Lung microvascular endothelial cell (primary cell): ENCODE measurements around the gene PTPRN2. TPM values are rescaled to one million over a fixed set of nuclear protein-coding genes. Genes with fewer than 3 reads are reported as not detected.

Experiments used
- DNase-seq, 2 donors: peaks; one replicate each; pipeline versions ENCODE4 v3.0.0 to v3.0.0-alpha.2; 2010; ENCODE audit warnings: low read depth in 2 of 2
- total RNA-seq: library from RNA; depleted of rRNA; stranded (reverse); fragments of >200 nt; gene quantifications from 2 replicates; pipeline ENCODE4 v1.2.1, GENCODE V29; 2014

The PTPRN2 gene
- total RNA-seq, 1 donor from 2014 or later = 4.6 TPM

DNA sequence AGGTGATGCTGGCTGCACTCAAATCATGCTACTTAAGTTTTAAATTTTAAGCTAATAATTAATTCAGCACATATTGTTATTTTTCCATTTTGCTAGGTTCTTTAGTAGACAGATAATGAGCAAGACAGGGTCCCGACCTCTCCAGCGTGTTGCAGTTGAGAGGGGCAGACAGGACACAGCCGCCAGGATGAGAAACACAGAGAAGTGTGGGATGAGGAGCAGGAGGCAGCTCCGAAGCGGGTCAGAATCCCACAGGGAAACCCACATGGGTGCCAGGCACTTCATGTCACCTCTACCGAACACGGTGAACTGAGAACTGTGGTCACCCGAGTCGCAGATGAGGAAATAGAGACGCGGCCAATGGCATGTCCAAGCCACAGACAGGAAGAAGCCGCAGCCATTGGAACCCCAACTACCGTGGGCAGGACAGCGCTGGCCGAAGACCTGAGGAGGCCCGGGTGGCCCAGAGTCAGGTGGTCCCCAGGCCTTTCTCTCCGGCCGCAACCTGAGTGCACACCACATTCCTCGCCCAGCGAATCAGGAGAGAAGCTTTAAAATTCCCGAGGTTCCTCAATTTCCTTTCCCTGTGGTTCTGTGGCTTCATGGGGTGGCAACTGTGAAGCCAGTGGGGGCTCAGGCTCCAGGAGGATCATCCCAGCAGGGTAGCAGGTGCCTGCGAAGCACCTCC is 1037.9 kb downstream of the PTPRN2 start:
- no peak for DNase-seq

DNA sequence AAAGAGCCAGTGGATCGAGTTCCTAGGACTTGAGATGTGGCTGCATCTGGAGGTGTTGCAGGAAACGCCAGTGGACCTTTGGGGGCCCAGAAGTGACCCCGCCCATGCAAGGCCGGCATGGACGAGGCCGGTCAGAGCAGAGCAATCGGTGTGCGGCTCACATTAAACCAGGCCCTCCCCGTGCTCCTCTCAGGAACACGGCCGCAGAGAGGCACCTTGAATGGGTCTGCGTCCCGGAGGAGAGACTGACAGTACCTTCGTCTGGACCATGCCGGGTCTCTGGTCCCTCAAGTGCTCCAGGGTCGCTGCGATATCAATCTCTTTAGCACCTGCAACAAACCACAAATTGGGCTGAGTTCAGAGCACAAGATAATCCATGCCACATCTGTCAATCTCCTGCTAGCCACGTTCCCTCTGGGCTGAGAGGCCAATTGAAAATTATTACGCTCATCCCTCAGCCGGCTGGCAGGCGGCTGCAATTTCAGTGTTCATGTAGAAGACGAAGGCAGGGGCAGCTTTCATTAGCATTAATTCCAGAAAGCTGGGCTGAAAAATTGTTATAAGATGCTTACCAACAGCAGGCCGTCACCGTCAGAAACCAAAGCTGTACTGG is 1038.8 kb downstream of the PTPRN2 start:
- no peak for DNase-seq

DNA sequence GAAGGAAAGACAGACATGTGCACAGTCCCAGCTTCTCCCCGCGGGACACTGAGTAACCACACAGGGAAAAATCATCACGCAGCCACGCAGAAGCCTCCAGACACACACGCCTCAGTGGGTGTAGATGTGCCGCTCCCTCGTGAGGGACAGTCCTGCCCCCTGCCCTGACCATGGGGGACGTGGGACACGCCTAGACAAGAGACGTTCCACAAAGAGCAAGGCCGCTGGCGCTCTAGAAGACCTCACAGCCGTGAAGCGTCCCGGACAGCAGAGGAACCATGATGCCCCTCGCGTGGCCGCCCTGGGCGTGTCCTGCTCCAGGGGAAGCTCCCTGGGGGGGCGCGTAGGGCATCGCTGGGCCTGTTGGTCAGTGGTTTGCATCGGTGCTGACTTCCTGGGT is 1040.0 kb downstream of the PTPRN2 start:
- DNase-seq = no peak

- no peak for DNase-seq
Observed at GRCh38 chr7:157547102-157547501, 1040.5 kb downstream of the PTPRN2 start.

- DNase-seq = no peak
Observed at GRCh38 chr7:157545681-157546060, 1042.0 kb downstream of the PTPRN2 start.

- DNase-seq = no peak
Observed at GRCh38 chr7:157544980-157545680, 1042.5 kb downstream of the PTPRN2 start.

- no peak for DNase-seq
Observed at GRCh38 chr7:157544226-157544625, 1043.4 kb downstream of the PTPRN2 start.

DNA sequence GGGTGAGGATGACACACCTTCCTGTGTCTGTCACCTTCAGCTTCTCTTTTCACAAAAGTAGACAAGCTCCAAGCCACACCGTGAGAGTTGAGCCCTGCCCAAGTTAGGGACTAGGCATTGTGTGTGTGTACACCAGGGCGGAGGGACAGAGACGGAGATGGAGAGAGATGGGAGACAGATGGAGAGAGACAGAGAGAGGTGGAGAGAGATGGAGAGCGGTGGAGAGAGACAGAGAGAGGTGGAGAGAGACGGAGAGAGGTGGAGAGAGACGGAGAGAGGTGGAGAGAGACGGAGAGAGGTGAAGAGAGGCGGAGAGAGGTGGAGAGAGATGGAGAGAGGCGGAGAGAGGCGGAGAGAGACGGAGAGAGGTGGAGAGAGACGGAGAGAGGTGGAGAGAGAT is 1043.8 kb downstream of the PTPRN2 start:
- no peak for DNase-seq

GRCh38 chr7:157543276-157543675 is 1044.3 kb downstream of the PTPRN2 start:
- no peak for DNase-seq

GRCh38 chr7:157542068-157543021 is 1045.3 kb downstream of the PTPRN2 start:
- DNase-seq = no peak

DNA sequence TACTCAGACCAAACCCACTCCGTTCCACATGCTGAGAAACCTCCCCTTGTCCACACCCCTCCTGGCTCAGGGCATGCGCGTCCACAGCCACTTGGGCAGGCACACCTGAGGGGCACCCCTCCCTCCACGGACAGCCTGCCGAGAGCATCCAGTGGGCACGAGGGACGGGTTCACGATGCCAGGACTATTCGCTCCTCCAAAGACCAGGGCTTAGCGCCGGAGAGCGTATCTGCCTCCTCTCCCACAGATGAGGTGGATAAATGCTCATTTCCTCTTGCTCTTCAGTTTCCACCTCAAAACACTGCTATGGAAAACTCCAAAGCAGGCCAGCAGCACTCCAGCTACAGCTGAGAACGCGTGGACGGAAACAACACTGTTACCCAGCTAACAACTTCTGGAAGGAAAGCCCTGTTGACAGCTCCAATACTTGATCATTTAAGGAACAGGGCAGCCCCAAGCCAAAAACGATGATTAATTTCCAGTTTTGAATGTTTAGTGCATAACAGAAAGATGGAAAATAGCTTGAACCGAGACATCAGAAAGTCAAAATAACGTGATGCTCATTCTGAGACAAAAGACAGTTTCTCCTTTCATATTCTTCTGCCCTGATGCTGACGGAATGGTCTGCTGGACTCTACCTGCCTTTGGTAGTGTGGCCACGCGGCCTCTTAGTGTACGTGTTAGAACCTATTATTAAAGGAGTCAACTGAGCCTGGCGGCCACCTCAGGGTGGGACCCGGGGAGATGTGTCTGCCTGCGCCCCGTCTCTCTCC is 1046.1 kb downstream of the PTPRN2 start:
- DNase-seq = no peak

GRCh38 chr7:157540606-157541294 is 1046.9 kb downstream of the PTPRN2 start:
- DNase-seq = no peak

DNA sequence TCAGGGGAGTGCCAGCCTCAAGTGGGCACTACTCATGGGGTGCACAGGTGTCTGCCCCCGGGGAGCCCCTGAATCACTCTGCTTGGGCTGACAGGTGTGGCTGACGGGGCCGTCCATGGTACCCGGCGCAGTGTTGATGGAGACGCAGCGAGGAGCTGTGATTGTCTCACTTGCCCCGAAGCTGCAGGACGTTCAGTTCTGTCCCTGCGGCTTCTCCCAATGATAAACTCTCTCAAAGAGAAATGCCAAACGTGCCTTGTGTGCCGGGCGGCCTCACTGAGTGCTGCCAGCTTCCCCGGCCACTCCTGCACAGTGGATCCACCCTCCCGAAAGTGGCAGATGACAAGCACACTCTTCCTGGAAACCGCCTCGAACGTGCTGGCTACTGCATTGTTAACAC is 1047.6 kb downstream of the PTPRN2 start:
- no peak for DNase-seq

- DNase-seq = no peak
Observed at GRCh38 chr7:157539521-157539920, 1048.1 kb downstream of the PTPRN2 start.

DNA sequence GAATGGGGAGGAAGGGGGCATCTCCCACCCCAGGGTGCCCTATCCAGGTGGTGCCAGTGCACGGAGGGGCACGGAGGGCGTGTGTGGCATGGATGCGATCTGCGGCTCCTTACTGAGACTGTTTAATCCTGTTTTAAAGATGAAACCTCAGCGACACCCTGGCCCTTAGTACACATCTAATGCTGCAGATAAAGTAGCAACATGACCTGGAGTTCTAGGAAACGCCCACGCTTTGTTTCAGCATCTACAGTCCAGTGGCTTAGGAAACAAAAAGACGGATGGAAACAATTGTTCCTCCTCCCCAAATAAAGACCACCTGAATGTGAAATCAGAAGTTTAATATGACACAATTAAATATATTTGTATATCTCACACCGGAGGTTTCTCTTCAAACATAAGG is 1048.9 kb downstream of the PTPRN2 start:
- DNase-seq = no peak

- DNase-seq = no peak
Observed at GRCh38 chr7:157538321-157538720, 1049.3 kb downstream of the PTPRN2 start.

DNA sequence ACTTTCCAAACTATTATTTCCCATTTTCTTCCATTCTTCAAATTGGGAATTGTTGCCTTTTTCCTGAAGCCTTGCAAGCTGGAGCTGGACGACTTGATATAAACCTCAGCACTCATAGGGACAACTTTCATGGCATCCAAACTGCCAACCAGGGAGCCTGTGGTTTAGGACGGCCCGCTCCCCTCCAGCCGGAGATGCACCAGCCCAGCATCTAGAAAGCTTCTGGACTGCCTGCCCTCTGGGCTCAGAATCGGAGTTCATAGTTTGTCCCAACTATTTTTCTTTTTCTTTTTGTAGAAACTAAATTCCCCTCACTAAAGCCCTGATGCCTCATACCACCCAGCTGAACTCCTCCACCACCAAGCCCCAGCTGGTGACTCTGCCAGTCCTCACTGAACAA is 1050.6 kb downstream of the PTPRN2 start:
- DNase-seq = no peak

- DNase-seq = no peak
Observed at GRCh38 chr7:157532068-157532467, 1055.6 kb downstream of the PTPRN2 start.

DNA sequence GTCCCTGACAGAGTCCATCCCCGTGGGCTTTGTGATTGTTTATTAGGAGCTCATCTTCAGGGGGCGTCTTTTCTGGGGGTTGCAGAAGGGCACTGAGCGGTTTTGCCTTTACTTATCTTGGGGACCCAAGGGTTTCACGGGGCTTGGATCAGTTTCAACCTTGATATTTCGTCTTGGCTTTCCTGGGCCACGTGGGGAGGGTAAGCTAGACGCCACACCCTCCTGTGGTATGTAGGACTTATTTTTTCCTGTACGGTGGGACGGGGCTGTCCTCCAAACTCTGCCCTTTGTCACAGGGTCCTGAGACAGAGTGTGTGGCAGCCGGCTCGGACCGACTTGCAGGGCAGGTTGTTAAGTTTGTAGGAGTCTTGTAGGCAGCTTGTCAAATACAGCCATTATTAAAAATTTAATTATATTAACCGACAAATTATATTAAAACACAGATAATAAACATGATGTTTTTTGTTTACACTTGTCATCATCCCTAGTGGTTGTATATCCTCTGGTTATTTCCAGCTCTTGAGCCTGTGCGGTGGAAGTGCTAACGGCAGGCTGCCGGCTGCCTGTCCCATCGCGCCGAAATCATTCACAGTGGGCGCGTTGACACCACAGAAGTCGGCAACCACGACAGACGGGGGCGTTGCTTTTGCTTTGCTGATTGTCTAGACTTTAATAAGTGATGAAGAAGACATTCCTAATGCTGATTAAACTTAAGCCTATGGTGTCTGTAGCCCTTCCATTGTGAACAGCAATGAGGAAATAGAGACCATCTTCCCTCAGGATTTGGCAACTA is 1057.7 kb downstream of the PTPRN2 start:
- no peak for DNase-seq
